Glutamatergic neuron (in vitro differentiated cells): Measurements from ENCODE around the gene EPB41. TPM values are rescaled to one million over a fixed set of nuclear protein-coding genes. Genes with fewer than 3 reads are reported as not detected.

Experiments used
- DNase-seq: peaks from one replicate; pipeline ENCODE4 v3.0.0; 2022
- H3K27ac Mint-ChIP-seq: one replicate; pipeline ENCODE4 v1.8.0; 2020; ENCODE audit warnings: mild to moderate bottlenecking, mixed read lengths, inconsistent platforms; ENCODE audit not compliant: unreplicated experiment
- H3K27me3 Mint-ChIP-seq: one replicate; pipeline ENCODE4 v1.8.0; 2020; ENCODE audit warnings: mild to moderate bottlenecking, moderate library complexity, mixed read lengths, inconsistent platforms; ENCODE audit not compliant: unreplicated experiment
- H3K36me3 Mint-ChIP-seq: one replicate; pipeline ENCODE4 v1.8.0; 2020; ENCODE audit warnings: mild to moderate bottlenecking, mixed read lengths, inconsistent platforms; ENCODE audit not compliant: unreplicated experiment
- H3K4me1 Mint-ChIP-seq: one replicate; pipeline ENCODE4 v1.8.0; 2020; ENCODE audit warnings: mild to moderate bottlenecking, low read depth, mixed read lengths, inconsistent platforms; ENCODE audit not compliant: unreplicated experiment
- H3K4me3 Mint-ChIP-seq: one replicate; pipeline ENCODE4 v1.8.0; 2020; ENCODE audit warnings: mild to moderate bottlenecking, mixed read lengths, inconsistent platforms; ENCODE audit not compliant: unreplicated experiment
- H3K9me3 Mint-ChIP-seq: one replicate; pipeline ENCODE4 v1.8.0; 2020; ENCODE audit warnings: mild to moderate bottlenecking, moderate library complexity, mixed read lengths, inconsistent platforms; ENCODE audit not compliant: unreplicated experiment
- CTCF ChIP-seq: fragments of 200-600 bp; sonication (generic); IDR thresholded peaks from one replicate; pipeline ENCODE4 v1.5.0; 2021; ENCODE audit not compliant: partially characterized antibody, unreplicated experiment
- total RNA-seq: library from RNA; stranded (reverse); fragmentation: NEBNext Ultra II Directional; extraction: Animal tissue kit (Norgen Biotek cat#: 25700); gene quantifications from one replicate; pipeline ENCODE4 v1.2.1, GENCODE V29; 2021; ENCODE audit not compliant: unreplicated experiment

Gene EPB41
- total RNA-seq, 1 donor from 2014 or later = 213 TPM

- H3K9me3 Mint-ChIP-seq = peaks cover 5% of the 10 kb centered on the region
- H3K27ac Mint-ChIP-seq = no peak overlapping the region
- no peak for DNase-seq
- no peak overlapping the region for H3K4me3 Mint-ChIP-seq
- H3K36me3 Mint-ChIP-seq = peaks cover 5% of the 10 kb centered on the region
- TF ChIP-seq CTCF = no peak
- H3K4me1 Mint-ChIP-seq = peaks cover 16% of the 10 kb centered on the region
- H3K27me3 Mint-ChIP-seq = peaks cover 3% of the 10 kb centered on the region
These were observed 16.6 kb upstream of the EPB41 start for GRCh38 chr1:28897789-28898188.

- H3K27ac Mint-ChIP-seq = no peak overlapping the region
- H3K4me1 Mint-ChIP-seq = peaks cover 16% of the 10 kb centered on the region
- no peak for TF ChIP-seq CTCF
- peaks cover 5% of the 10 kb centered on the region for H3K9me3 Mint-ChIP-seq
- peaks cover 3% of the 10 kb centered on the region for H3K27me3 Mint-ChIP-seq
- no peak for DNase-seq
- H3K36me3 Mint-ChIP-seq = peaks cover 5% of the 10 kb centered on the region
- no peak overlapping the region for H3K4me3 Mint-ChIP-seq
These were observed 15.9 kb upstream of the EPB41 start for GRCh38 chr1:28898405-28898881.

GRCh38 chr1:28899267-28899666 lies 15.1 kb upstream of the EPB41 start:
- no peak for DNase-seq
- no peak for TF ChIP-seq CTCF
- Mint-ChIP-seq H3K4me1 (peaks cover 16% of the 10 kb centered on the region), H3K36me3 (peaks cover 5% of the 10 kb centered on the region), H3K9me3 (peaks cover 5% of the 10 kb centered on the region), H3K4me3 (peak overlapping the region; percentile 40), H3K27me3 (peaks cover 3% of the 10 kb centered on the region), H3K27ac (peak overlapping the region; percentile 52)

- Mint-ChIP-seq H3K27ac (no peak overlapping the region), H3K36me3 (peaks cover 5% of the 10 kb centered on the region), H3K4me1 (peaks cover 16% of the 10 kb centered on the region), H3K27me3 (peaks cover 3% of the 10 kb centered on the region), H3K4me3 (no peak overlapping the region), H3K9me3 (peaks cover 7% of the 10 kb centered on the region)
- DNase-seq = no peak
- no peak for TF ChIP-seq CTCF
These were observed 13.8 kb upstream of the EPB41 start for GRCh38 chr1:28900562-28900961.

- Mint-ChIP-seq H3K9me3 (peaks cover 7% of the 10 kb centered on the region), H3K4me1 (peaks cover 22% of the 10 kb centered on the region), H3K27me3 (no peaks in the 10 kb centered on the region)
These were observed 11.6 kb upstream of the EPB41 start for GRCh38 chr1:28902738-28903137.

More at GRCh38 chr1:28902738-28903137, 11.6 kb upstream of the EPB41 start:
- no peak for DNase-seq
- Mint-ChIP-seq H3K27ac (no peak overlapping the region), H3K4me3 (no peak overlapping the region), H3K36me3 (peaks cover 5% of the 10 kb centered on the region)
- no peak for TF ChIP-seq CTCF
